ENCODE measurements around the gene ERICH2. TPM values are rescaled to one million over a fixed set of nuclear protein-coding genes. Genes with fewer than 3 reads are reported as not detected.

The ERICH2 gene
- polyA plus RNA-seq, 12 donors: 0.62 to 2.4 (median 0.92) TPM; not detected in 3

DNA sequence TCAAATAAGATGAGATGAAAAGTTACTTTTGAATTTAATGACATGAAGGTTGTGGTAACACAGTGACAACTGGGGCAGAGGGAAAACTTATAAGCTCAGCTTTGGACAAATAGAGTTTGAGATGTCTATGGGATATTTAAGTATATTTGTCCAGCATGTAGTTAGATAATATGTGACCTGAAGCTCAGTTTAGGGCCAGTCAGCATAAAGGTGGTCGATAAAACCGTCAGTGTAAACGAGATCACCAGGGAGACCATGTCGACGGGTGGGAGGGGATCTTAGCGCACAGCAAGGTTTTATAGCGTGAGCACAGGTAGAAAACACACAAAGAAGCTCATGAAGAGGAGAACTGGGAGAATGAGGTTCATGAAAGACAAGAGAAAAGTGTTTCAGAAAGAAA lies 7.4 kb upstream of the ERICH2 start:
- DNase-seq: no peak

DNA sequence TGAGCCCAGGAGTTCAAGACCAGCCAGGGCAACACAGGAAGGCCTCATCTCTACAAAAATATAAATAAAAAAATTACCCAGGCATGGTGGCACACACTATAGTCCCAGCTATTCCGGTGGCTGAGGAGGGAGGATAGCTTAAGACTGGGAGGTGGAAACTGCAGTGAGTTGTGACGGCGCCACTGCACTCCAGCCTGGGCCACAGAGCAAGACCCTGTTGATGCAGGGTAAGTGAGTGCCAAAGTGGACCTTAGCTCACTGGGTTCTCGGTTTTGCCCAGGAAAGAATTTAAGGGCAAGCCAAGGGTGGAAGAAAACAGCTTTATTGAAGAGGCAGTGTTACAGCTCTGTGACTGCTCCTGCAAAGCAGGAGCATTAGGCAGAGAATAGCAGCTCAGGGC lies 6.9 kb upstream of the ERICH2 start:
- no peak for DNase-seq

DNA sequence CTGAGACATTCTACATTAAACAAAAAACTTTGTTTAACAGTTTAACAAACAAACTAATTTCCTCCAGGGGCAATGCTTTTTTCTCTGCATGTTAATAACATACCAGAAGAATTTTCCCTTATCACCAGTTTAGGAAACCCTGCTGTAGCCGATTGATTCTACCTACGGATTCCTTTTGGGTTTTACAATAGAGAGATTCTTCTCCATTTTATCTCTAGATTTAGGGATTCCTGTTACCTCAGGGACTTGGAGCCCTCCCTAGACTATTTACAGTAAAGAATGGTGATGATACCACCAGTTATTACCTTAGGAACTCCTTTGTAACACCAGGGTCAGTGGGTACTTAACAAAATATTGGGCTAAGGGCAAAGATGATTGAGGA lies 5.3 kb upstream of the ERICH2 start:
- DNase-seq: no peak

DNA sequence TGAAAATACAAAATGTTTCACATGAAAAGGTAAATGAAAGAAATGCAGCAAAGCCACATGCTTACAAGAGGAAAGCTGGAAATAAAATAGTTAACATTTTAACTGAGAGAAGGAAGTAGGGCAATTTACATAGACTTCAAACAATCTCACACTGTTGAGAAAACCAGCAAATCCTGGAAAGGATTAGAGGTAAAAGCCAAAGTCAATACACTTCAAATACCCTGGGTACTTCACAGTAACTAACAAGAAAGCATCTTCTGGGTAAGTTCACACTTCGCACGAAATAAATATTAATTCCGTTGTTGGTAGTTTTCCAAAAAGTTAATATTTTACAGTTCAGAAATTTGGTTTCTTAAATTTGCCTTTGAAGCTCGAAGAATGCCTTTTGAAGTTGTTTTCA lies 3.5 kb upstream of the ERICH2 start:
- DNase-seq: no peak

DNA sequence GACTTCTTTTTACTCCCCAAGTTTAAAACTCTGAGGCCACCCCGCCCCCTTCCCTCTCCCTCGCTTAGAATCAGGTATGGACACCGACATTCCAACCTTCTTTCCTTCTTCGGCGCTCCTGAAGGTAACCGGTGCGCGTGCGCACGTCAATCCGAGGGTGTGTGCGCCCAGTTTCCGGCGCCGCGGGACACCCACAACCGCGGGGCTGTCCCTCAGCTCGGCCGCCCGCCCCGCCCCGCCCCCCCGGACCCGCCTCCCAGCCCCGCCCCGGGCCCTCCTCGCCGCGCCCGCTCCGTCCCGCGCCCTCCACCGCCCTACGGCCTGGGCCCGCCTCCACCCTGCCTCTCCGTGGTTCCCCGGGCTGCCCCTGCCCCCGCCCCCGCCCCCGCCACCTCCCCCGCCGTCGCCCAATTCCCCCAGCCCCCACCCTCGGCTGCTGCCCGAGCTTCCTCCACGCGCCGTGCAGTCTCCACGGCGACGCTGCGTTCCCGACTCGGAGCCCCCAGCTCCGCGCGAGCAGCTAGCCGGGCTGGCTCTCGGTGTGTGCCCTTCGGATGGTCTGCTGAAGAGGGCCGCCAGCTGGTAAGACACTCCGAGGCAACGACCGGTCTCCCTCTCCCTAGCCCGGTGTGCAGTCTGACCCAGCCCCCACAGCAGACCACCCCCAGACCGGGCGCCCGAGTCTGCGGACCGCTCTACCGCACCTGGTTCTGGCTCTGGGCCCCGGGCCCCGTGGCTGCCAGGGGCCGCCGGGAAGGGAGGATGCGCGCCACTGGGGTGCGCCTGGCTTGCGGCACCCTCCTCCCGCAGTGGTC lies 635 bp downstream of the ERICH2 start:
- peak; percentile 34 for DNase-seq

DNA sequence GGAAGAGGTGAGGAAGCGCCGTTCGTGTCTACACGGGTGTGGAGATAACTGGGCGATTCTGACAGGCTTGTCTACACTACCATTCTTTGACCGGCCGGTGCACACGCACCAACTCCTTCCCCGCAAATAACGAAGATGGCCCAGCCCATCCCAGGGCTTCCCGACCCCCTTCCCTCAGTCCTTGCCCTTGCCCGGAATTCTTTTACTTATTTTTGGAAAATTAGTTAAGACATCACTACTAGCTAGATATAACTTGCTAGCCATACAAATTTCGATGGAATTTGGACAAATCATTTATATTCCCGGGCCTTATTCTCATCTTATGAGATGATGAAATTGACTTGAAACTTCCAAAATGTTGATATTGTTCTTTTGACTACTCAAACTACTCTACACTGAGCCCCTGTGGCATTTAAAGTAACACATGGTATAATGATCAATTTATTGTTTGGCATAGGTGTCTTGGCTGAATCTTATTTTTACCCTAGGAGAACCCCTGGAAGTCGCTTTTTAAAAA lies 1.3 kb downstream of the ERICH2 start:
- DNase-seq: peak; percentile 2

DNA sequence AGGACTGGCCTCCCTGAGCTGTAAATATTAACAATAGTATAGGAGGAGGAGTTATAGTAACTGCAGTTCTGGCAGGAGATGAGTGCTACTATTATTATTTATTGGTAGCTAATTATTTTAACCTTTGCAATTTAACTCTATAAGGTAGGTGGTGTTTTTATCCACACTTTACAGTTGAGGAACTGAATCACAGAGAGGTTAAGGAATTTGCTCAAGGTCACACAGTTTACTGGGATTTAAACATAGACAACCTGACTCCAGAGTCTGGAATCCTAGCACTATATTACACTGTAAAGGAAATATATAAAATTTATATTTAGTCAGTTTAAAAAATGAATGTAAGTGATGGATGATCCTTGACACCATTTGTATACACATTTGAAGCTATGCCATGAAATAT lies 2.1 kb downstream of the ERICH2 start:
- DNase-seq: no peak

DNA sequence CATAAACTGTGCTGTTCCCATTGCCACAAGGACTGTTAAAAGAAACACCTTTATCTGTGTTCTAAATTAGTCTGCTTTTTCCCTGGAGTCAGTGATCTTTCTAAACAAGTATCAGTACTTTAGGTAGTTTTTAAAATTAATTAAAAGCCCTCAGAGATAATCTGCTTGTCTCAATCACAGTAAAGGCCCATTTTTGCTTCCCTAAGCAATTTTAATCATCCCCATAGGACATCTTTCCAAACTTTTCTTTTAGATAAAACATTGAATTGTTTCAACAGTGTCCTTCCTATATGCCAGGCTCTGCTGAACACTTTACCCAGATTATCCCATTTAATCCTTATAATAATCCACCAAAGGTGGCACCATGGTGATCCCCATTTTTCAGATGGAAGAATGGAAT lies 3.9 kb downstream of the ERICH2 start:
- DNase-seq: no peak

DNA sequence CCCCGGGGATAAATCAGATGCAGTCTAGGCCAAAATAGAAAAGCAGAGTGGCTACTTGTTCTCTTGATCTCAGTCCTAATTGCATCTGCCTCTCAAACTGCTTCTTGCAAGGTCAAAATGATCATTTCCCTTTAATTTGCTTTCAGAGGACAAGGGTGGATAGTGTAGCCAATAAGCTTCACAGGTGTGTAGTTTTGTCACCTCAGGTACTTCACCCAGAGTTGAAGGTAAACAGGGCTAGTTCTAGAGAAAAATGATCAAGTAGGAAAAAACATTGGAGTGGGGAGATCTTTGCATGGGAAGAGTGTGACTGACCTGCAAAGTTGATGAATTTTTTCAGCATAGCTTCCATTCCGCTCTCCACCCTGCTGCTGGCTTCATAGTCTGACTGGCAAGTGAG lies 8.7 kb downstream of the ERICH2 start:
- DNase-seq: no peak

DNA sequence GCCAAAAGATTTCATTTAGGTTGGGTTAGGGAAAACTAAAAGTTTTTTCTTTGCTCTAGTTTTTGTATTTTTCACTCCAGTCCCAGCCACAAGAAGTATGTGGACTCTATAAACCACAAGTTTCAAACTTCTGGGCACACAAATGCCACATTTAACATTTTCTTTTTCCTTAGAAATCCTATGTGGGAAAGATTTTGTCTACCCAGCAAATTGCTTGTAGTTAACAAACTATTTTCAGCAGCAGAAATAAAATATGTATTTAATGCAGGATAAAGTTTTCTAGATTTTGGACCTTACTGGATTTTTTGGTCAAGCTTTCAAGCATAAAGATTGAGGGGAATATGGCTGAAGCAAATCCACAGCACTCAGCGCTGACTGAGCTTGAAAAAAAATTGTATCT lies 9.1 kb downstream of the ERICH2 start:
- DNase-seq: no peak

DNA sequence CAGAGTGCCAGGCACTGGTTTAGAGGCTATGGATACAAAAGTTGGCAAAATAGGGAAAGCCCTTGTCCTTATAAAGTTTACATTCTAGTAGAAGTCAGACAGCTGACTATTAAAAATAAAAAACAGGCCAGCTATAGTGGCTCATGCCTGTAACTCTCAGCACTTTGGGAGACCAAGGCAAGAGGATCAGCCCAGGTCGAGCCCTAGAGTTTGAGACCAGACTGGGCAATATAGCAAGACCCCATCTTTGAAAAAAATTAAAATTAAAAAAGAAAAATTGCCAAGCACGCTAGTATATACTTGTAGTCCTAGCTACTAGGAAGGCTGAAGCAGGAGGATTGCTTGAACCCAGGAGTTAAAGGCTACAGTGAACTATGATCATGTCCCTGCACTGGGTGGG lies 12.5 kb downstream of the ERICH2 start:
- DNase-seq: no peak

DNA sequence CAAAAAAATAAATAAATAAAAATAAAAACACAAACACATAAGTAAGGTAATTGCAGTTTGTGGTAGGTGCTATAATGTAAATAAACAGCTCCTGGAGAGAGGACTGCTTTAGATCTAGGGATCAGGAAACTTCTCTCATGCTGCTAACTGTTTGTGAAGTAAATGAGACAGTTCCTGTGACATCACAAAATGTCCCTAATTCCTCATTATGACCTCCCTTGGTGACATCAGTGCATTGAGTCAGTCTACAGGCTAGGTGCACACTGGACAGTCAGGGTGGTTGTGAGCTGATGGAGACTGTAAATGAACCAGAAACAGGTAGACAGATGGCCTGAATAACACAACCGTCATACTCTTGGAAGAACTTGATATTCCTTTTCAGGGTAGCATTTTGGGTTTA lies 13.4 kb downstream of the ERICH2 start:
- no peak for DNase-seq

DNA sequence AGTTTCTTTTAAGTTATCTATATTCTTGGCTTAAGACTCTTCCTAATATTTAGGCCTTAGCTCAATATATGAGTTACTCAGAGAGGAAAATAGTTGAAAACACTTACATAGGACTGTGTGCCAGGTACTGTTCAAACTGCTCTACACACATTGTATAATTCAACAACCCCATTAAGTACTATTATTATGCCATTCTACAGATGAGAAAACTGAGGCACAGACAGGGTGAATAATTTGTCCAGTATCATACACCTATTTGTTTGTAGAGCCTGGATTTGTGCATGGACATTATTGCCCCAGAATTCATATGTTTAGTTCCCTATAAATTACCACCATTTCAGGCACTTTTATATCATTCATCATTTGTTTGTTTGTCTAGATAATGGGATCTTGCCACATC lies 28.8 kb downstream of the ERICH2 start:
- DNase-seq: no peak

DNA sequence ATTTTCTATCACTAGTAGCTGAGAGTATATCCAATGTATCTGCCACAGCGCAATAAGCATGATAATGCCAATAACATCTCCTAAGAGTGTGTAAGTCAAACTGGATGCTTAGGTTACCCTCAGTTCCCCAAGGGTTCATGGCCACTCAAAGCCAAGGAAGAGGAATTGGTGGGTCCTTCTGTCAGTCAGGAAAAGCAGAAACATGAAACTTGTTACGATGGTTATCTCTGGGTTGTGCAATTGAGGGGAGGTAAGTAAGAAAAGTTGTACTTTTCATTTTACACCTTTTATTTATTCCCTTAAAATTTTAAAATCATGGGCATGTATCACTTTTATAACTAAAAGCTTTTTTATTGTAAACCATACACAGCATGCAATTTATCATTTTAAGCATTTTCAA lies 36.4 kb downstream of the ERICH2 start:
- DNase-seq: no peak

DNA sequence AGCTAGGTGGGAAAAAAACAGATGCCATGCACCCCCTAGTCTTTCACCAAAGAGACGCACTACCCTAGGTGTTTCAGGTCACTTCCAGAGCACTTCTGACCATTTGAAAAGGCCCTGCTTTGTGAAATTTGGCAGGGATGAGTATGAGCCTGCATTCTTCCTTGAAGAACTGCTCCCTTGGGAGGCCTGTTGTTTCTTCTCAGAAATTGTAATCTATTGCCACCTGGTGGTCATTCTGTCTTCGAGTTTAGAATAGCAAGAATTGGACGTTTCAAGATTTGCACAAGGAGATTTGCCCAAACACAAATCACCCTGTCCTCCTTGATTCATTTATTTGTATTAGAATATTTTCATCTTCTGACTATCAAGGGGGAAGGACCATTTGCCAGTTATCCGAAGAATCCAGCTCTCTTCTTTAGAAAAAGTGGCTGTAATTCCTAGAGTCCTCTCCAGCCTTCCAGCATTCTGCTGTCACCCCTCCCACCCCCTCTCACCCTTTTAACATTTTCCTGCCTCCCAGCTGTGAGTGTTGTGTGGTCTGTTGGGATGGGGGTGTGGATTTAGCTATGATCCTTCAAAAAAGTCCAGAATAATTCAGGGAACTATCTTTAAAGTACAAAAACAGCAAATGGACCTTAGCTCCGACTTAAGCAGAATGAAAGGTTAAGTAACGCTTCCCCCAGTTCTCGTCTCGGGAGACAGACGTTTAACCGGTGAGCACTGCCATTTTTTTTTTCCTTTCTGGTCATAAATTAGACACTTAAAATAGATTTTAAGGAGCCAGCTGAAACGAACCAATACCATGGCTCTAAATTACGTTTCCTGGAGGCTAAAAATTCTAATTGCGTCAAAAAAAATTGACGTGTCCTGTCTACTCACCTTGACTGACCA lies 42.8 kb downstream of the ERICH2 start:
- peak; percentile 79 for DNase-seq

DNA sequence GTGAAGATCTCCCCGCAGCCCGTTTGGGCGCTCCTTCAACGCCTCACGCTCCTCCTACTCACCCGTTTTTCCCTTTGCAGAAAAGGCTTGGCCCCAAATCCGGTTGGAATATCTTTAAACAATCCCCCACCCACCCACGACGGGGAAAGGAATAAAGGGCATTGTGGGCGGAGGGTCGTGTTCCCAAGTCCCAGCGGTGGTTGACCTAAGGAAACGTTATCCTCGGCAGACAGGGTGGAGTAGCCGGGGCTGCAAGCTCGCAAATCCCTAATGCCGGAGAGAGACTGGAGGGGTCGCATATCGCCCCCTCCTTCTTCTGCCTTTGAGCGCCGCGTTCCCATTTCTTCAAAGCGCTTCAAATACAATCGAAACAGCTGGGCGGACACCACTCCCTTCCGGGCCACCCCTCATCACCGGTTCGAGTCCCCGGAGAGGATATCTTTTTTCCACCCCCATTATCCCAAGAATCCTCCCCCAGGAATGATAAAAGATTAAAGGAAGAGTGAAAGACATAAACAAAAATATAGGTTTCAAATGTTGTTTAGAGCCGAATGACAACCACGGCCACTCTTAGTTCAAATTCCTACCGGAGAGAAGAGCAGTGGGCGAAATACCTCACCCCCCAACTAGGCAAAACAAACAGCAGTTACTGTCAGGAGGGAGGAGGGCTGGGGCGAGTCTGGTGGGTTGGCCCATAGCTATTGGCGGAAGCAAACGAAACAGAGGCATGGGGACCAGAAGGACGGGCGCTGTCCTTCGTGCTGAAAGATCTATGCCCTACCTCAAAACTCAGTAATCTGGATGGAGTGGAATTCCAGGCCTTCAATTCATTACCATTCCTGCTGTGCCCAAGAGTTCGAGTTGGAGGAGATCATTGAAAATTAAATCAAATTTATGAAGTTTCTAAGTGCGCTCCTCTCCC lies 43.7 kb downstream of the ERICH2 start:
- DNase-seq: peak; percentile 69

DNA sequence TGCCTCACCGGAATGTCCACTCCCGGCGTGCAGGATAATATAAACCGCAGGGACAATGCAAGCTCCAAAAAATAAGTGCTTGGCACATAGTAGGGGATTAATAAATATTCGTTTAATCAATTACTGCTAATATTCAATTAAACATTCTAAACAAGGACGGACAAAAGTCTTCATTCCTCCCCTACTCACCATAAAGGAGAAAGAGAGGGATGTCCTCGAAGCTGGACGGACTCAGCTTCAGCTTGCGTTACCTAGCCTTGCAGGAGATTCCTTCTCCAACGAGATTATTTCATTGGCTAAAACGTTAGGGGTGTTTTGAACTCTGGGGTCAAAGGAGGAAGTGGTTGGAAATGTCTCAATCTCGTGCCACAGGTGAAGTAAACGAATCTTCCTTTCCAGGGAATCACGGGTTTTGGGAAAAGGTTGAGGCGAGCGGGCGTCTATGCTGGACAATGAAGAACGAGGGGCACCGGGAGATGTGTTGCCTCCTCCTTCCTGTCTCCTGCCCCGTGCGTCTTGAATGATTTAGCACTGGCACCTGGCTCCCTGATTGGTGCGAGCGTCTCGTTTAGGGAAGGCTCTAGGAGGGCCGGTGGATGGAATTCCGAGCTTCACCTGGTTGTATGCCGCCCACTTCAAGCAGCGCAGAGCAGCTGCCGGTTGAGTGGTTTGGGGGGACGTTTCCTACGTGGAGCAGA lies 44.5 kb downstream of the ERICH2 start:
- DNase-seq: no peak

DNA sequence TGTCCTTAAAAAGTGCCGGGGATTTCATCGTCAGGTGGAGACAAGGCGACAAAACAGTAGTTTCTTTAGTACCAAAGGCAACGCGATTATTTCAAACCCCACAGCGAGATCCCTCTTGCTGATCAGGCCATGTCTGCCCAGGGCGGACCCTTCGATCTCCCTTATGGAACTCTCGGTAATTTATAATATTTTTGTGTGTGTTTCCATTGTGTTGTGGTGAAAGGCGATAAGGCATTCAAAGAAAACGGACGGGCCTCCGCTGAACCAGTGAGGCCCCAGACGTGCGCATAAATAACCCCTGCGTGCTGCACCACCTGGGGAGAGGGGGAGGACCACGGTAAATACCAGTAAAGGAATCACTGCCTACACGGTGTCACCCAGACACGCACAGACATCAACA lies 45.1 kb downstream of the ERICH2 start:
- DNase-seq: no peak

DNA sequence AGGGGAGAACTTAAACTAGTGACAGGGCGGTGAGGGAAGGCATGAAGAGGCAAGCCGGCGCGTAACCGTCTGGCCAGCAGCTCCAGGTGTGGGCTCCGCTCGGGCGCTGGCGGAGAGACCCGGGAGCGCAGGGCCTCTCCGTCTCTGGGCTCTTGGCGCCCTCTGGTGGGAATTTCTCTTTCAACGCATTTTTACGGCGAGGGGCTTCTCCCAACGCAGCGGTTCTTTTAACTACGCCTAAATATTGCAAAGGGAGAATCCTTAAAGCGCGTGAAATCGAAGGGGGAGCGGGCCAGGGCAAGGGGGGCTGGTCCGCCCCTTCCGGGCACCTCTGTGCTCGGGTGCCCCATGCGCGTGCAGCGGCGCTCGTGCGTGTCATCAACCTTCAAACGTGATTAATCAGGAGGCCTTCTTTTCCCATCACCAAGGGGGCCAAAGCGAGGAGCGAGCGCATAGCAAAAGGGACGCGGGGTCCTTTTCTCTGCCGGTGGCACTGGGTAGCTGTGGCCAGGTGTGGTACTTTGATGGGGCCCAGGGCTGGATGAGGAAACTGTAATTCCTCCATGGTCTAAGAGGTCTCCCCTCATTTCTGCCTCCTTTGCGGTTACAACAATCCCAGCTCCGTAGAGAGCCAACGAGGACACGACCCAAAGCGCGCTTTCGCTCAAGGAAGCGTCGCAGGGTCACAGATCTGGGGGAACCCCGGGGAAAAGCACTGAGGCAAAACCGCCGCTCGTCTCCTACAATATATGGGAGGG lies 45.7 kb downstream of the ERICH2 start:
- DNase-seq: peak; percentile 47

DNA sequence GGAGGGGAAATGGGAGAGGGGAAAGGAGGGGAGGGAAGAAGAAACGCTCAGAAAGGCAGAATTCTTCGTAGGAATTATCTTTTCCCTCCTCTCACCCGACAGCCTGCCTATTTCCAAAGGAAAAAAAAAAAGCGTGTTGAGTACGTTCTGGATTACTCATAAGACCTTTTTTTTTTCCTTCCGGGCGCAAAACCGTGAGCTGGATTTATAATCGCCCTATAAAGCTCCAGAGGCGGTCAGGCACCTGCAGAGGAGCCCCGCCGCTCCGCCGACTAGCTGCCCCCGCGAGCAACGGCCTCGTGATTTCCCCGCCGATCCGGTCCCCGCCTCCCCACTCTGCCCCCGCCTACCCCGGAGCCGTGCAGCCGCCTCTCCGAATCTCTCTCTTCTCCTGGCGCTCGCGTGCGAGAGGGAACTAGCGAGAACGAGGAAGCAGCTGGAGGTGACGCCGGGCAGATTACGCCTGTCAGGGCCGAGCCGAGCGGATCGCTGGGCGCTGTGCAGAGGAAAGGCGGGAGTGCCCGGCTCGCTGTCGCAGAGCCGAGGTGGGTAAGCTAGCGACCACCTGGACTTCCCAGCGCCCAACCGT lies 46.4 kb downstream of the ERICH2 start, which contains the start of gene GAD1:
TSS of gene GAD1 (plus strand) at position 384 of the 589 bp plus-strand sequence. CDS start 1,705 bp downstream, outside the sequence.
- no peak for DNase-seq

Measured in muscle of arm (tissue), 12 donors.